Keratinocyte (primary cell): ENCODE measurements around the gene AGAP1.

Experiments
- CTCF ChIP-seq, 3 experiments: IDR thresholded peaks in 1 of 3; conservative IDR thresholded peaks in 1 of 3; optimal IDR thresholded peaks in 1 of 3; 2 replicates in 2 of 3; 3 replicates in 1 of 3; pipeline versions ENCODE3 to v1.5.1; 2011; ENCODE audit warnings: low read length in 3 of 3, mild to moderate bottlenecking in 3 of 3, moderate library complexity in 2 of 3, control low read depth in 1 of 3, inconsistent platforms in 1 of 3; ENCODE audit not compliant: insufficient read depth in 2 of 3; ENCODE audit errors: extremely low read depth in 1 of 3
- EZH2 ChIP-seq: IDR thresholded peaks from one replicate; pipeline ENCODE4 v1.6.1; 2012; ENCODE audit warnings: inconsistent platforms, mild to moderate bottlenecking, low read length, moderate library complexity

- TF ChIP-seq CTCF (optimal IDR thresholded peaks at IDR 0.05 in 1 of 3, IDR thresholded peaks at IDR 0.05 in 1 of 3, conservative IDR thresholded peaks at IDR 0.05 in 1 of 3; ENCODE audit: extremely low read depth in 1 of 3, insufficient read depth in 2 of 3, low read length in 3 of 3) (no peak), EZH2 (no peak)
Observed at GRCh38 chr2:235747001-235747785, 253.3 kb downstream of the AGAP1 start.
